HG02884 (cell line): ENCODE results near the gene DSCAML1.

Experiments used
- ATAC-seq: cut with Tn5 transposase; IDR thresholded peaks from one replicate; pipeline ENCODE4 v1.9.1; 2021; ENCODE audit warnings: mild to moderate bottlenecking, moderate library complexity; ENCODE audit not compliant: unreplicated experiment

The DSCAML1 gene

GRCh38 chr11:117702946-117703598, 93.9 kb downstream of the DSCAML1 start:
- ATAC-seq = no peak

GRCh38 chr11:117701781-117702180, 95.2 kb downstream of the DSCAML1 start:
- no peak for ATAC-seq

DNA sequence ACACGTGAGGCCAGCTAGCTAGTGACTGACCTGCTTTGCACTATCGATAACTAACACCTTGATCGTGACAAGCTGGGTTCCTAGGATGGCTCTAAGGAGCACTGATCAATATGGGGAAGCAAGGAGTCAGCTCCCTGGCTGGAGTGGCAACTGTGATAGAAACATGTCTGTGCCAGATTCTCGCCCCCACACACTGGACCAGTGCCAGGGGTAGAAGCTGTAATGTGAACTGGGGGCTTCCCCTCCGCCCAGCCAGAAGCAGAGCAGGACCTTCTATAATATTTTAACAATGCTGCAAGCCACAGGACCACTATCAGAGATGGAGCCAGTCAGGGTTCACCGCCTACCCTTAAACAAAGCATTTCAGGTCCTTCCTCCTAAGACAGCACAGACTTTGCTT, 96.5 kb downstream of the DSCAML1 start:
- ATAC-seq = no peak

DNA sequence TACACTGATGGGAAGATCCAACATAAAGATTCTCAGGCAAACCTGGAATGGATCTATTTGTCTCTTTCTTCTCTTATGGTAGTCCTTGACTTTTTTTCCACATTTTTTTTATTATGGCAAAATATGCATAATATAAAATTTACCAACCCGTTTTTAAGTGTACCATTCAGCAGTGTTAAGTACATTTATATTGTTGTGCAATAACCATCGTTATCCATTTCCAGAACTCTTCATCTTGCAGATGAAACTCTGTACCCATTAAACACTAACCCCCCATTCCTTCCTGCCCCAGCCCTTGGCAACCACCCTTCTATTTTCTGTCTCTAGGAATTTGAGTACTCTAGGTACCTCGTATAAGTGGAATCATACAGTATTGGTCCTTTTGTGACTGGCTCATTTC, 99.7 kb downstream of the DSCAML1 start:
- ATAC-seq = no peak

DNA sequence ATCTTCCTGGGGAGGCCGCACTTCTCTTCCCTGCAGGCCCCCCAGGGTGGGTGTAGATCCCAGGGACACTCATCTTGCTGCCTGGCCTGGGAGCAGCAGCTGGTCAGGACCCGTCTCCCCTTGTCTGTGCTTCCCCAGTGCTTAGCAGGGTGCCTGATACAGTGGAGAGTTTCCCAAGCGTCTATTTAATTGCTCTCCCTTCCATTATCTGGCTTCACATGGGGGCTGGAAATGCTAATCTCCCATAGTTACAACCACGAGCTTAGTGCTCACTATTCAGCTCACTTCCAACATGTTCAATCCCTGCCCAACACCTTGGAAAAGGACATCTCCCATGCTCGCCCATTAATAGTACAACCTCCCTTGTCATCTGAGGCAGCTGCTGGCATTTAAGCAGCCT, 100.5 kb downstream of the DSCAML1 start:
- no peak for ATAC-seq

GRCh38 chr11:117693344-117693743, 103.7 kb downstream of the DSCAML1 start:
- no peak for ATAC-seq

DNA sequence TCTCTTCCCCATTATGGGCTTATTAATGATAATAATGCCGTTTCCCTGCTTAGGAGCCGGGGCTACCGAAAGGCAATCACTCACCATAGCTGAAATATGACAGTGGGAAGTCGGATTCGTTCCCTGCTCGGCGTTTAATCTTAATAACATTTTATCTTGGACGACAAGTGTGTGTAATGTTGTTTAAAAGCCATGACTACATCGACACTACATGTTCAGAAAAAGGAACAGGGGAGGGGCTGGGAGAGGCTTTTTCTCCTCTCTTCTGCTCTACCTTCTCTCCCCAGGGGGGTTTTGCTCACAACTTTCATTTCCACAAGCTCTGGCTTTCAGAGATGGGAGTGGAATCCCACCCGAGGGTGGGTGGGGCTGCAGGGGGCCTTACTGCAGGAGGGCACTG, 105.5 kb downstream of the DSCAML1 start:
- no peak for ATAC-seq

DNA sequence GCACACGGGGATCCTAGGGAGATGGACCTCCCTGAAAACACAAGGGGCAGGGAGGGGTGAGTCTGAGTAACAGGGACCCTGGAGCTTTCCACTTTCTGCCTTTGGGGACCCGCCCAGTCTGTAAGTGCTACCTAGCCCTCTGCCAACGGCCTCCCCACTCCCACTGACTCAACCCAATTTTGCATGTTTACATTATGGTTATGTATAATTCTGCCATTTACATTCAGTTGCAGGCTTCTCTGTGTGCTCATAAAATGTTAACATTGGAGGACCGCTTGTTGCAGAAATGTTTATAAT, 105.8 kb downstream of the DSCAML1 start:
- no peak for ATAC-seq

- no peak for ATAC-seq
These were observed 106.4 kb downstream of the DSCAML1 start for GRCh38 chr11:117690484-117691217.

DNA sequence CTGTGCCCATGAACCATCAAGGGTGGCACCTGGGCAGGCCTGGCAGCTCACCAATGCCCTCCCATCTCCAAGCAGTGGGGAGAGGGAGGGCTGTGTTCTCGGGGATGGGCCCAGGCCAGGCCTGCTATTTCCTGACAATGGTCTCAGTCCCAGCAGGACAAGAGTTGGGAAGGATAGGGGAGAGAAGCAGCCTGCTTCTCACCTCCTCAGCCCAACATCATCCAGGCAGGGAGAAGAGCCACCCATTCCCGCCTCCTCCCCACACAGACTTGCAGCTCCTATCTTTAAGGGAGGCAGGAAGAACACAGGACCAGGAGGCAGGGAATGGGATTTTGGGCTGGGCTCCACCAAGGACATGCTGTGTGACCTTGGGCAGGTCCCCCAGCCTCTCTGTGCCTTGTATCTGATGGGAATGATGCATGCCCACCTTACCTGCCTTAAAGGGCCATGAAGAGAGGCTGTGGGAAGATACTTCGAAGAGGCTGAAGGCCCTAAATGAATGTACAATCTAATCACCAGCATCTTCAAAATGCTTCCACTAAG, 108.7 kb downstream of the DSCAML1 start:
- no peak for ATAC-seq

DNA sequence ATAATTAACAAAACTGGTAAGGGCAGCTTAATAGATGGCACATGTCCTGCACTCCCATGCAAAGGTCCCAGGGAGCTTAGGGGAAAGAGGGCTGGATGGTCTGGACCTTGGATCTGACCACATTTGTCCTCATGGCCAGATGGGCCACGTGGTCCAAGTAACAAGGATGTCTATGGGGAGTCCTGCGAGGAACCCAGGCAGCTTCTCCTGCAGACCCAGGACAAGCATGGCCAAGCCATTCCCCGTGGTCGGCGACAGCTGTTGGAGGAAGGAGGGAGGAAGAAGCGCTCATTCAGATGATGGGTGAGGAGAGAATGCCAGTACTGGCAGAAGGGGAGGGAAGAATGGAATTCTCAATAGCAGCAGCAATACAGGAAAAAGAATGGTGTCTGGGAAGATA, 109.2 kb downstream of the DSCAML1 start:
- no peak for ATAC-seq

DNA sequence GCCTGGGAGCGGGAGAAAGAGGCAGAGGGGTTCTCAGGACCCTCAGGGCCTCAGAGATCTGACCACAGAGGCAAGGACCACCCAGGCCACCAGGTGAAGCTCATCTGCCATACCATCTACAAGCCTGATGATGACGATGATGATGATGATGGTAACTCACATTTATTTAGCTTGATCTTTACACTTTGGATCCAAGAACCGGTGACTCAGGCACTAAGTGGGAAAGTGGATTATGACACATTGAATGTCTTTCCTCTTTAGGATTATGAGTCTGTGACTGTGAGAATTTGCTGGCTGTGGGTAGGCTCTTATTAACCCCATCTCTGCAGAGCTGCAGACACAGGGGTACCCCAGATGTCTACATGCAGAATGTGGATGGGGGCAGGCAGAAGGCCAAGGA, 110.3 kb downstream of the DSCAML1 start:
- ATAC-seq = no peak

- no peak for ATAC-seq
These were observed 111.5 kb downstream of the DSCAML1 start for GRCh38 chr11:117685566-117685965.

DNA sequence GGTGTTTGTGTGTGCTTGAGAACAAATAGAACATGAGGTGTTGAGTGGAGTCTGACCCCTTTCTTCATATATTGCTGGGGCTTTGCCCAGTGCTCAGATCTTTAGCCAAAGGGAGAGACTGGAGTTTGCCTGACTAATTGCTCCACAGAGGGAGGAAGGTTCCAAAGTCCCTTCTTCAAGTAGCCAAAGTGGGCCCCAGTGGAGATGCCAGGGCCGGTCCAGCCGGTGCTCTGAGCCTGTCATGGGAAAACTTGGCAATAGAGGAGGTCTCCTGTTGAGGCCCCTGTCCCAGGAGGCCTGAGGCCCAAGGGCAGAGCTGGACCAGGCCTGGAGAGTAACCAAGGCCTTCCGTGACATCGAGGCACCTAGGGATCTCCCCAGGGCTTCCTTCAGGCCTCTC, 112.3 kb downstream of the DSCAML1 start:
- ATAC-seq = no peak

- no peak for ATAC-seq
These were observed 112.9 kb downstream of the DSCAML1 start for GRCh38 chr11:117684111-117684510.

DNA sequence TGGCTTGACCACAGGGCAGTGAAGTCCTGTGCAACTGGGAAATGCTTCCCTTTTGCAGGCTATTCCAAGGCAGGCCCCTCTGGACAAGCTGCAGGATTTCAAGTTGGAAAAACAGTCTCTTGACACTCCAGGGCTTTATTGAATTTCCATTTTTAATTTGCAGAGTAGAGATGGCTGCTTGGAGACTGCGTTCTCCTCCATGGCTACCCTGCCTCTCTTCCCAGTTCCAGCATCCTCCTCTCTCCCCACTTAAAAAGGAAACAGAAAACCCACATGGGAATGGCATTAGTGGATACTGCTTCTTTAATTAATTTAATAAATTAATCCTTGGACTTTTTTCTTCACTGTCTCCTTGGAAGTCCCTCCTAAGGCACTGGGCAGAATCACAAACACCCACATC, 115.6 kb downstream of the DSCAML1 start:
- ATAC-seq = no peak

DNA sequence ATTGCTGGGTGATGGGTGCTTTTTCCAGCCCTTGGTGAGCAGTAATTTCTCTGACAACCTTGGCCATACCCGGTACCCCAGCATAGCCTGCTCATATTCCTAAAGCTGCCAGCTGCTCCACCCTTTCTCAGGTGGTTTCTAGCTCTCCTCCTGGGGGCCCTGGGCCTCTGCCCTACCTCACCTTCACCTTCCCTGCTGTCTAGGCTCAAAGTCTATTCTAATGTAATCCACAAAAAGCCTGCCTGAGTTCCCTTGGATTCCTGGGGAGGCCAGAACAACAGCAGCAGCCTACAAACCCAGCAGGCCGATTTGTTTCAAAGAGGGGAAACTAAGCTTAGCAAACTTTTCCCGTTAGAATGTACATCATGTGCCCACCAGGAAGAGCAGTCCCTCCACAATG, 117.6 kb downstream of the DSCAML1 start:
- no peak for ATAC-seq

- ATAC-seq = no peak
These were observed 118.2 kb downstream of the DSCAML1 start for GRCh38 chr11:117678658-117679406.

DNA sequence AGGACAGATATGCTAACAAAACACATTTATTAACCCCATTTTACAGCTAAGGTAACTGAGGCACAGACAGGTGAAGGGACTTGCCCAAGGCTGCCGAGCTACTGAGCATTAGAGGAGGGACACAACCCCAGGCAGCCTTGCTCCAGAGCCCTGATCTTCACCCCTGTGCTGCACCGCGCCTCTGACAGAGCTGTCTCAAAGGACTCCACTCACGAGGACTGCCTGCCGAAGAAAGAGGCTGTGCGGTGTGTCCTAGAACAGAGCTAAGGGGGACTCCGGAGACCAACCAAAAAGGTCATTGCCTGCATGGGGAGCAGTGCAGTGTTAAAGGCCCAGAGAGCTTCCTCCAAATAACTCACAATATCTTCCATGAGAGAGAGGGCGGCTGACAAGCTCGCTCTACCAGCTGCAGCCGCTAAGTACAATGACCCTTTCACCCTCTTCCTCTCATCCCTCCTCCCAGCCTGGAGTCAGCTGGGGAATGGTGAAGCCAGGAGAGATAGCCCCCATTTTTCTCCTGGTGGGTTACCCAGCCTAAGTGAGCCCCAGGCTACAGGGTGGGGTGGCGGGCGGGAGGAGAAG, 119.2 kb downstream of the DSCAML1 start:
- no peak for ATAC-seq

DNA sequence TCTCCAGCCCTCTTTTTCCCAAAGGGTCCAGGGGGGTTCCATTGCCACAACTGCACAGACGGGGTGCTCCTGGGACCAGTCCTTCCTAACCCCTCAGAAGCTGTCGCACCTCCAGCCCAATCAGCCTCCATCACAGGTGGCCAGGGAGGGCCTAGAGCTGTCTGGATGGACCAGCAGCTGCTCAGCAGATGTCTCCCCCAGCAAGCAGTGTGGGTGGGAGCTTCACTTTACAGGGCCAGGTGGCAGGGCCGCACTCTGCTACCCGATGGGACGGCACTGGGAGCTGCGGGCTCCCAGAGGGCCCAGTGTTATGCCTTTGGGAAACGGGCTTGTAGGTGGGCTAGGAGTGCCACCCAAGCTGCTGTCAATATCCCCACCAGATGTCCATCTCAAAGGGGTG, 120.5 kb downstream of the DSCAML1 start:
- ATAC-seq = no peak

- no peak for ATAC-seq
These were observed 123.4 kb downstream of the DSCAML1 start for GRCh38 chr11:117673602-117674001.

GRCh38 chr11:117671370-117671769, 125.6 kb downstream of the DSCAML1 start:
- ATAC-seq = no peak
